GM21825 (cell line): ENCODE measurements around the gene ZFAND5.

Experiments used
- ATAC-seq: cut with Tn5 transposase; IDR thresholded peaks from one replicate; pipeline ENCODE4 v1.9.1; 2021; ENCODE audit warnings: mild to moderate bottlenecking, moderate library complexity; ENCODE audit not compliant: unreplicated experiment

The ZFAND5 gene

DNA sequence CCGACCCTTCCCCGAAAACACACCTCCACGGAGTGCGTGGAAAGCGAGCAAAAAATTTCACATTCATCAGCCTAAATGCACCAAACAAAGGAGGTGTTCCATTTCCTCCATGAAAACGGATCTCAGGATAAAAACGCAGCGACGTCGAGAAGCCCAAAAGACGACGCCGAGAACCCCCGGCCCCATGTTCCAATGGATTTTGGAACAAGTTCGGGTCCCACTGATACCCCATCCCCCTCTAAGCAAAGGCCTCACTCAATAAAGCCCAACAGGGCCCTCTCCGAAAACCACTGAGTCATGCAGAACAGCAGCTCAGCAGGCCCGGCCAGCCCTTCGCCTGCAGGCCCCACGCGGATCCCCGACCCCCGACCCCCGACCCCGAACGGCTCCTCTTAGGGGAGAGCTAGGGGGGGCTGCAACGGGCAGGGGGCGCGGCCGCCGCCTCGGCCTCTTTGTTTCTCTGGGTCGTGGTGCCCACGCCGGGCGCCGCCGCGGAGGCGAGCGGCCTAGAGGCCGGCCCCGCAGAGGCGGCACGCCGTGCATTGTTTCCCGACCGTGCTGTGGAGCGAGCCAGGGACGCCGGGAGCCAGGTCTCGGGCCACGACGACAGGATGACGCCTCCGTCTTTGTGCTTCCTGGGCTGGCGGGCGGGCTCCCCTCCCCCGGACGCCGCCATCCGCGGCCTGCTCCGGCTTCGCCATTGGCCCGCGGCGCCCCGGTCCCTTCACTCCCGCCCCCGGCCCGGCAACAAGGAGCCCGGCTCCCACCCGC is 915 bp downstream of the ZFAND5 start:
- peak; percentile 34 for ATAC-seq

GRCh38 chr9:72363236-72363635 is 1.8 kb downstream of the ZFAND5 start:
- ATAC-seq = no peak

DNA sequence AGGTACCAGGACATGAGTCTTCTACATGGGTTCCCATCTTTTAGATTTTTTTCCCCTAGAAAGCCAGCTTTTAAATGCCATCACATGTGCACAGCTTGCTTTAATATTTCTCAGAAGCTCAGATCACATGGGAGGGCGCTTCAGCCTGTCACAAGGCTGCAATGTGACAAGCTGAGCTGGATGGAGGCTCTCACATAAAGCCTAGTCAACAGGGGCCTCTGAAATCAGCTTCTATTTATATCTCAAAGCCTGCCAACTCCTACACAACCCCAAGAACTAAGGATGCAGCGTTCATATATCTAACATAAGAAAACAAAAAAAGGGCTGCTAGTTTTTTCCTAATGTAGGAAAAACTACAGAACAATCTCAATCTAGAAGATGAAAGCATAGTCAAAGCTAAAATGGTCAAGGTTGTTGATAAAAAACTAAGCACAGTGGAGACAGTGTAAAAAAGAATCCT is 2.3 kb downstream of the ZFAND5 start:
- ATAC-seq = peak; percentile 41

GRCh38 chr9:72362118-72362531 is 2.9 kb downstream of the ZFAND5 start:
- no peak for ATAC-seq

DNA sequence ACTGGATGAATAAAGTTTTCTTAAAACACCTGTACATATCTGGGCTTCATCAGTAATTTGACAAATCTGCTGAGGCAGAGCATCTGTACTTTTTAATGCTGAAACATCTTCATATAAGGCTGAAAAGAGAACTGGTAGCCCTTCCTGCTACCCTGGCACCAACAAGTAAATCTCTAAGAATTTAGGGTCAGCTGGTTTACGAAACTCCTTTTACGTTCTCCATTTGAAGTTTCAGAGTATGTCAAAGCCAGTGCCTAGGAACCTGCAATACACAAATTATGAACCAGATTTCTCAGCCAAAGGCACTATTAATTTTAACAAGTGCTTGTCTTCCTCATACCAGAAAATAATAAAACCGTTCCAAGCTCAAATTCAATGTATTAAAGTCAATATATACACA is 3.8 kb downstream of the ZFAND5 start:
- ATAC-seq = no peak

- ATAC-seq = no peak
These were observed 4.7 kb downstream of the ZFAND5 start for GRCh38 chr9:72360324-72360723.

GRCh38 chr9:72356041-72356582 is 8.9 kb downstream of the ZFAND5 start:
- no peak for ATAC-seq

DNA sequence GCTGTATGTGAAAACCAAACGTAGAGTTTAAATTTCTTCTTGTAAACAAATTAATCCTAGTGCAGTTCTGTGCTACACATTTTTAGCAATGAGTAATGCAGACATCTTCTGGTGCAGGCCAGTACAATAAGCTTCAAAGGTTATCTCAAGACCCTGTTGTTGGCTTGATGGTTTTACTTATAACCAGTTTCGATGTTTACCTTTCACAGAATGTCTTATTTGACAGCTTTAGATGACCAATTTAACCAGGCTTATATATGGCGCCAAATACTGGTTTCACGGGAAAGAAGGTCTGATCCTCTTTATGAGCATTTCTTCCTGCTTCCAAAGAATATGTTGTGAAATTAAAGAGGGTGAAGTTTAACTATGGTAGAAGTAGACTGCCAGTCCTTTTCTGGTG is 9.9 kb downstream of the ZFAND5 start:
- ATAC-seq = no peak

DNA sequence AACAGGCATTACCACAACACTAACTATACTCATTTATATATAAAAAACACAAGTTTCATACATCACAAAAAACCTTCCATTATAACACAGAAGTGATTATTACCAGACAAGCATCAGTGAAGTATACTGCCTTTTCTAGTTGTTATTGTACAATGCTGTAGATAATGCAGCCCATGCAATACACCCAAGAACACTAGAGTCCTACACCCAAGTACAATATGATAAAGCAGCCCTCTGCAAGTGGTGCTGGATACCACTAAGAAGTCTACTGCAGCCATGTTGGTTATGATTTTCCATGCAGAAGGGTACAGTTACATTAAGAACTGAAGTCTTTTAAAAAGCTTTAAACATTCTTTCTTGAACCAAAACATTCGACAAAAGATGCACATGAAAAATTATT is 10.3 kb downstream of the ZFAND5 start:
- no peak for ATAC-seq

DNA sequence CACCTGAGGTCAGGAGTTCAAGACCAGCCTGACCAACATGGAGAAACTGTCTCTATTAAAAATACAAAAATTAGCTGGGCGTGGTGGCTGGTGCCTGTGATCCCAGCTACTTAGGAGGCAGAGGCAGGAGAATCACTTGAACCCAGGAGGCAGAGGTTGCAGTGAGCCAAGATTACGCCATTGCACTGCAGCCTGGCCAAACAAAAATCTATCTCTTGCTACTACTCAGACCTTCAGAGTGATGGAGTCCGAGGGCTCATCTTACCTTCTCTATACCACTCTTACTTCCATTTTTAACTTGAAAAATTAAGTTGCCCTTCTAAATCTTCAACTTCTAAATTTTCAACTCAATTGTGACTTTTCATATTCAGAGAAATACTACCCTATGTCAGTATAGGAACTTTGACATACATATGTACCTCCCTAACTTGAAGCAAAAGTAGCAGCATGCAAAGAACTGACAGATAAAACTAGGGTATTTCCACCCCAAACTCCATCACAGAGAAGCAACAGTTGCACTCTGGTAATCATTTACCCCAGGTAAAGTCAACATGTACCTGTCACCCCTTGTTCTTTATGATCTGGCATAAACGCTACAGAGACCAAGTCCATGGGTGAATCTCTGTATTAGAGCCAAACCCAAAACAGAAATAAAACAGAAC is 11.4 kb downstream of the ZFAND5 start:
- no peak for ATAC-seq

DNA sequence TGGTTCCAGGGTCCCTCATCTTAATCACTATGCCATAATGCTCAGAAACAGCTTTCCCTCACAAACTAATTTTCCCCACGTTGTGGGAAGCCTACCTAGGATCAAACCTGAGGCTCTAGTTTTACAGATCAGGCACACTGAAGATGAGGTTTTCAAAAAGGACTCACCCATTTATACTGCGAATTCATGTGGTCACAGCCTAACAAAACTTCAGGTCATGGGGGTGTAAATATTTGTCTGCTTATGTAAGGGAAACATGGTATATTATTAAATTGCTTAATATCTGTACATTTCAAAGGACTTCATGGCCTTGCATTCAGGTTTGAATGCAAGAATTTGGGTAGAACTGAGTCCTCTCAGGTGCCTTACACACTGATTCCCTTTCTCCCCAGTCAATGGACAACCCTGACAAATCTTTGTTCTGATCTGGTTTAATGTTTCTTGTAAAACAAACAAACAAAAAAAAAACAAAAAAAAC is 12.1 kb downstream of the ZFAND5 start:
- ATAC-seq = no peak

DNA sequence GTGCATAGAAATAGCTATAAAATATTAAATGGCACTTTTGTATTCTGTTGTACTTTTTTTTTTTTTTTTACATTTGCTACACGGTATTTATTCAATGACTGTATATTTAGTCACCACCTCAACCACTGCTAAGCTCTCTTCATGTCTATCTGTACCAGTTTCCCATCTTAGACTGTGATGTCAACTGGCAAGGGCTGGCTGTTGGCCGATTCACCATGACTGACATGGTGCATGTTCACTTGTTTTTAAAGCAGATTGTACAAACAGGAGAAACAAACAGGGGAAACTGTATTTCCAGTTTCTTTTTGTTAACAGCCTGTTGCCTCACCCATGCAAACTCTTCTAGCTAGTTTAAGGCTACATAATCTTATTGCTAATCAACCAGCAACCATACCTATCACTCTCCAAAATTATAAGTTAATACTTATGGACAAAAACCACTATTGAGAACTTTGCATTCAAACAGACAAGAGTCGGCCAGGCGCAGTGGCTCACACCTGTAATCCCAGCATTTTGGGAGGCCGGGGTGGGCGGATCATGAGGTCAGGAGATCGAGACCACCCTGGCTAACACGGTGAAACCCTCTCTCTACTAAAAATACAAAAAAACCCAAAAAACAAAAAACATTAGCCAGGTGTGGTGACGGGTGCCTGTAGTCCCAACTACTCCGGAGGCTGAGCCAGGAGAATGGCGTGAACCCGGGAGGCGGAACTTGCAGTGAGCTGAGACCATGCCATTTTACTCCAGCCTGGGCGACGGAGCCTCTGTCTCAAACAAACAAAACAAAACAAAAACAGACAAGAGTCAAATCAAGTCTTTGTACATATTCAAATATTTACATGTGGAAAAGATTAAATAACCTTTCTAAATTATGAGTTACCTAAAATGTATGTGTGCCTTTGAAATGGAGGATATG is 13.2 kb downstream of the ZFAND5 start:
- no peak for ATAC-seq

- ATAC-seq = no peak
These were observed 15.1 kb downstream of the ZFAND5 start for GRCh38 chr9:72349911-72350310.

- ATAC-seq = no peak
These were observed 15.8 kb downstream of the ZFAND5 start for GRCh38 chr9:72349240-72349639.

DNA sequence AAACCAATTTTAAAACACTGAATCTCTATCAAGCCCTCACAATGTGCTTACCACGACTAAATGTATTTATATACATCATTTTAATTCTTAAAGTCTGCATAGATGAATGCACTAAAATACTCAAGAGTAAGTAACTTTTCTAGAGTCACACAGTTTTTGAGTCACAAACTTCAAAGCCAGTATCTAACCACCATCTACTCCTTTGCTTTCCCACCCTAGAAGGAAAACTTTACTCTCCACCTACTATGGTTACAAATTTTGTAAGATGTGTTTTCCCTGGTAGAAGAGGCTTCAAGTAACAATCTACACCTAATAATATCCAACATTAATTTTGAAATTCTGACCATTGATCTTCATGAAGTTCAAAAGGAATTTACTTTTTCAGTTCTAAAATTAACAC is 18.7 kb downstream of the ZFAND5 start:
- ATAC-seq = no peak

DNA sequence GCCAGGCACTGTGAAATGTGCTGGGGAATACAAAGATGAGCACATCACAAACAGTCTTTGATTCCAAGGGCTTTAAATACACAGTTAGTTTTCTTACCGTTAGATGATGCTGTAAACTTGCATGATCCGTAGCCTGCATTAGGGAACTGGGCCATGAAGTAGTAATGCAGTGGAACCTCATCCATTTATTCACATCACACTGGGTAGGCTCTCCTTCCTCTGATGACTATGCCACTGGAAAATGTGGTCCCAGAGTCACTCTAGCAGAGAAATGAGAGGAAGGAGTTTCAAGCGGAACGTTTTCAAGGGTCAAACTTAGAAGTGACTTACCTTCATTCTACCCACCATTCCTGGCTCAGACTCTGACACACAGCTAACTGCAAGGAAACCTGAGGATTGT is 26.4 kb downstream of the ZFAND5 start:
- no peak for ATAC-seq

- no peak for ATAC-seq
These were observed 27.7 kb downstream of the ZFAND5 start for GRCh38 chr9:72337286-72337685.

GRCh38 chr9:72334658-72335337 is 30.2 kb downstream of the ZFAND5 start:
- ATAC-seq = no peak

DNA sequence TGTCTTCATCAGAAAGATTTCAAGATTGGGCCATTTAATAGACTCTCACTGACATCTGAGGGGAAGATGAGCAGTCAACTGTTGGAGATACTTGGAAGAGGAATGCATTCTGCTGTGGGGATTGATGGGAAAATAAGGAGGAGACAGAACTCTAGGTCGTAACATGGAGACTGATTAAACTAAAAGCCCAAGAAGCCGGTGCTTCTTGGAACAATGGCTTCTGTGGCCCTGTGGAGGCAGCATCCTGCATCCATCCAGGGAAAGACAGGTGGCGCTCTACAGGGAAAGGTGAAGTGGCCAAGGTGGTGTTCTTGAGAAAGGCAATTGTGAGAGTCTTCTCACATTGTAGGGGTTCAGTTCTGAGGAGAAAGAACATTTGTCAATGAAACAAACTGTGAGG is 31.3 kb downstream of the ZFAND5 start:
- ATAC-seq = no peak

- ATAC-seq = no peak
These were observed 31.8 kb downstream of the ZFAND5 start for GRCh38 chr9:72333197-72333596.
